ENCODE data around the gene AGFG2. TPM values are rescaled to one million over a fixed set of nuclear protein-coding genes. Genes with fewer than 3 reads are reported as not detected.
"Not testable (repeated sequence)": the region's sequence is repeated elsewhere in the genome, so short reads cannot be mapped to it uniquely, and the experiment has no call there.

AGFG2 gene
- total and polyA plus RNA-seq, 2 donors (not counting 1 experiment from before 2014, with no cell fraction given): 2.4 to 3.1 TPM

DNA sequence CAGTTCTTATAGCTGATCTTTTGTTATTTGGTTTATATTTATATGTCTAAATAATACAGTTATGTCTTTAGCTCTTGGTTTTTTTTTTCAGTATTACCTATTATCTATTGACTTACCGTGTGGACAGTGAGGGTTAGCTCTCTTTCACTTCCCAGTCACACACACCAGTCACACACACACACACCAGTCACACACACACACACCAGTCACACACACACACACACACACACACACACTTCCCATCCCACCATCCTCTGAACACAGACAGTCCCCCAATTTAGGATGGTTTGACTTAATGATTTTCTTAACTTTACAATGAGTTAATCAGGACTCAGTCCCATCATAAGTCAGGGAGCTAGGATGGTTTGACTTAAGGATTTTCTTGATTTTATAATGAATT, 18.9 kb upstream of the AGFG2 start:
- H3K4me2 ChIP-seq (ENCODE audit: extremely low read depth, insufficient read depth, low read length): no peak overlapping the region
- H3K4me1 ChIP-seq (ENCODE audit: control insufficient read depth, extremely low read depth, insufficient read depth, low read length): peaks cover 7% of the 10 kb centered on the region
- H3K27ac ChIP-seq (ENCODE audit: insufficient read depth, low read length): no peak overlapping the region
- H3K27me3 ChIP-seq (ENCODE audit: control insufficient read depth, insufficient read depth, low read length): peaks cover 5% of the 10 kb centered on the region
- no peak overlapping the region for H2AFZ ChIP-seq (ENCODE audit: low read length)
- H3K9me3 ChIP-seq (ENCODE audit: control insufficient read depth, insufficient read depth, low read depth, low read length): no peaks in the 10 kb centered on the region
- H4K20me1 ChIP-seq (ENCODE audit: control insufficient read depth, extremely low read depth, insufficient read depth, low read length): no peaks in the 10 kb centered on the region
- no peak for TF ChIP-seq EZH2 (IDR thresholded peaks at IDR 0.05; ENCODE audit: low read length, missing control alignments)
- TF ChIP-seq, protein P1, sequence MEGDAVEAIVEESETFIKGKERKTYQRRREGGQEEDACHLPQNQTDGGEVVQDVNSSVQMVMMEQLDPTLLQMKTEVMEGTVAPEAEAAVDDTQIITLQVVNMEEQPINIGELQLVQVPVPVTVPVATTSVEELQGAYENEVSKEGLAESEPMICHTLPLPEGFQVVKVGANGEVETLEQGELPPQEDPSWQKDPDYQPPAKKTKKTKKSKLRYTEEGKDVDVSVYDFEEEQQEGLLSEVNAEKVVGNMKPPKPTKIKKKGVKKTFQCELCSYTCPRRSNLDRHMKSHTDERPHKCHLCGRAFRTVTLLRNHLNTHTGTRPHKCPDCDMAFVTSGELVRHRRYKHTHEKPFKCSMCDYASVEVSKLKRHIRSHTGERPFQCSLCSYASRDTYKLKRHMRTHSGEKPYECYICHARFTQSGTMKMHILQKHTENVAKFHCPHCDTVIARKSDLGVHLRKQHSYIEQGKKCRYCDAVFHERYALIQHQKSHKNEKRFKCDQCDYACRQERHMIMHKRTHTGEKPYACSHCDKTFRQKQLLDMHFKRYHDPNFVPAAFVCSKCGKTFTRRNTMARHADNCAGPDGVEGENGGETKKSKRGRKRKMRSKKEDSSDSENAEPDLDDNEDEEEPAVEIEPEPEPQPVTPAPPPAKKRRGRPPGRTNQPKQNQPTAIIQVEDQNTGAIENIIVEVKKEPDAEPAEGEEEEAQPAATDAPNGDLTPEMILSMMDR (conservative IDR thresholded peaks at IDR 0.05 in 1 of 2, IDR thresholded peaks at IDR 0.05 in 1 of 2; ENCODE audit: low read depth in 1 of 2, low read length in 2 of 2): no peak
- no peak for DNase-seq (ENCODE audit: low read depth in 2 of 2)
- no peak overlapping the region for H3K9ac ChIP-seq (ENCODE audit: insufficient read depth, low read length)
- H3K36me3 ChIP-seq (ENCODE audit: control insufficient read depth, insufficient read depth, low read length): no peaks in the 10 kb centered on the region
- H3K4me3 ChIP-seq (replicated peaks in 1 of 4; ENCODE audit: control extremely low read depth in 1 of 4, insufficient read depth in 1 of 4, low read depth in 3 of 4, low read length in 4 of 4): no peak overlapping the region
- H3K79me2 ChIP-seq (ENCODE audit: control insufficient read depth, insufficient read depth, low read length): no peaks in the 10 kb centered on the region

DNA sequence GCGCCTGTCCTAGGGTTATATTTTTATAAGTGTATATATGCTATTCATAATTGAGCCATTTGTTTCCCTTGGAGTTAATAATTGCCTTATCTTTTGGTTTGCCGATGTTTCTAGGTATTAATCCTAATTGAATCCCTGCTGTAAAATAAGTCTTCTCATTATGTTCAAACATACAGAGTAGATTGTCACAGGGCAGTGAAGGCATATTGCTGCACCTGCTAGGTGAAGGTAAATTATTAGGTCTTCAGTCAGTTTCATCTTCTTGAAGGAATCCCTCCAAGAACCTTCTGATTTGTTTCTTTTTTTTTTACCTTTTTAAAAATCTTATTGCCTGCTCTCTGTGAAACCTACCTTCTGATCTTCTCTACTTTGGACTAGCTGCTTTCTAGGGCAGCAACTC, 17.9 kb upstream of the AGFG2 start:
- H3K79me2 ChIP-seq (ENCODE audit: control insufficient read depth, insufficient read depth, low read length): no peaks in the 10 kb centered on the region
- H3K4me1 ChIP-seq (ENCODE audit: control insufficient read depth, extremely low read depth, insufficient read depth, low read length): peaks cover 2% of the 10 kb centered on the region
- H2AFZ ChIP-seq (ENCODE audit: low read length): no peak overlapping the region
- no peak overlapping the region for H3K4me3 ChIP-seq (replicated peaks in 1 of 4; ENCODE audit: control extremely low read depth in 1 of 4, insufficient read depth in 1 of 4, low read depth in 3 of 4, low read length in 4 of 4)
- H3K4me2 ChIP-seq (ENCODE audit: extremely low read depth, insufficient read depth, low read length): no peak overlapping the region
- peaks cover 5% of the 10 kb centered on the region for H3K27me3 ChIP-seq (ENCODE audit: control insufficient read depth, insufficient read depth, low read length)
- no peak overlapping the region for H3K9ac ChIP-seq (ENCODE audit: insufficient read depth, low read length)
- H3K9me3 ChIP-seq (ENCODE audit: control insufficient read depth, insufficient read depth, low read depth, low read length): no peaks in the 10 kb centered on the region
- no peaks in the 10 kb centered on the region for H4K20me1 ChIP-seq (ENCODE audit: control insufficient read depth, extremely low read depth, insufficient read depth, low read length)
- no peak overlapping the region for H3K27ac ChIP-seq (ENCODE audit: insufficient read depth, low read length)
- no peak for DNase-seq (ENCODE audit: low read depth in 2 of 2)
- H3K36me3 ChIP-seq (ENCODE audit: control insufficient read depth, insufficient read depth, low read length): no peaks in the 10 kb centered on the region
- TF ChIP-seq, protein P1 (conservative IDR thresholded peaks at IDR 0.05 in 1 of 2, IDR thresholded peaks at IDR 0.05 in 1 of 2; ENCODE audit: low read depth in 1 of 2, low read length in 2 of 2): no peak
- no peak for TF ChIP-seq EZH2 (IDR thresholded peaks at IDR 0.05; ENCODE audit: low read length, missing control alignments)

DNA sequence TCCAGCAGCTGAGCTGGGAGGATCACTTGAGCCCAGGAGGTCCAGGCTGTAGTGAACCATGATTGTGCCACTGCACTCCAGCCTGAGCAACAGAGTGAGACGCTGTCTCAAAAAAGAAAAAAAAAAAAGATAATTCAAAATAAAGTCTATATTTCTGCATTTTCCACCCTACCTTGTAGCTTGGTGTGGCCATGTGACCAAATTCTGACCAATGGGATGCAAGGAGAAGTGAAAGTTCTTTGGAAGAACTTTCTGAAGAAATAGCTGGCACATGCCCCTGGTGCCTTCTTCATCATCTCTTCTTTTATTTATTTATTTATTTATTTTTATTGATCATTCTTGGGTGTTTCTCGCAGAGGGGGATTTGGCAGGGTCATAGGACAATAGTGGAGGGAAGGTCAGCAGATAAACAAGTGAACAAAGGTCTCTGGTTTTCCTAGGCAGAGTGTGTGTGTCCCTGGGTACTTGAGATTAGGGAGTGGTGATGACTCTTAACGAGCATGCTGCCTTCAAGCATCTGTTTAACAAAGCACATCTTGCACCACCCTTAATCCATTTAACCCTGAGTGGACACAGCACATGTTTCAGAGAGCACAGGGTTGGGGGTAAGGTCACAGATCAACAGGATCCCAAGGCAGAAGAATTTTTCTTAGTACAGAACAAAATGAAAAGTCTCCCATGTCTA, 17.0 kb upstream of the AGFG2 start:
- not testable (repeated sequence) for H3K9ac ChIP-seq (ENCODE audit: insufficient read depth, low read length); H3K9me3 ChIP-seq (ENCODE audit: control insufficient read depth, insufficient read depth, low read depth, low read length); DNase-seq (ENCODE audit: low read depth in 2 of 2); H3K79me2 ChIP-seq (ENCODE audit: control insufficient read depth, insufficient read depth, low read length); H3K36me3 ChIP-seq (ENCODE audit: control insufficient read depth, insufficient read depth, low read length); H3K27me3 ChIP-seq (ENCODE audit: control insufficient read depth, insufficient read depth, low read length); H3K4me3 ChIP-seq (replicated peaks in 1 of 4; ENCODE audit: control extremely low read depth in 1 of 4, insufficient read depth in 1 of 4, low read depth in 3 of 4, low read length in 4 of 4); H4K20me1 ChIP-seq (ENCODE audit: control insufficient read depth, extremely low read depth, insufficient read depth, low read length); H3K4me1 ChIP-seq (ENCODE audit: control insufficient read depth, extremely low read depth, insufficient read depth, low read length); H2AFZ ChIP-seq (ENCODE audit: low read length); H3K27ac ChIP-seq (ENCODE audit: insufficient read depth, low read length); H3K4me2 ChIP-seq (ENCODE audit: extremely low read depth, insufficient read depth, low read length)

DNA sequence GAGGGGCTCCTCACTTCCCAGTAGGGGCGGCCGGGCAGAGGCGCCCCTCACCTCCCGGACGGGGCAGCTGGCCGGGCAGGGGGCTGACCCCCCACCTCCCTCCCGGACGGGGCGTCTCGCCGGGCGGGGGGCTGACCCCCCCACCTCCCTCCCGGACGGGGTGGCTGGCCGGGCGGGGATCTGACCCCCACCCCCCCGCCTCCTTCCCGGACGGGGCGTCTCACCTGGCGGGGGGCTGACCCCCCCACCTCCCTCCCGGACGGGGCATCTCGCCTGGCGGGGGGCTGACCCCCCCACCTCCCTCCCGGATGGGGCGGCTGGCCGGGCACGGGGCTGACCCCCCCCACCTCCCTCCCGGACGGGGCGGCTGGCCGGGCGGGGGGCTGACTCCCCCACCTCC, 15.8 kb upstream of the AGFG2 start:
- not testable (repeated sequence) for H3K27ac ChIP-seq (ENCODE audit: insufficient read depth, low read length); H3K4me1 ChIP-seq (ENCODE audit: control insufficient read depth, extremely low read depth, insufficient read depth, low read length); H3K4me3 ChIP-seq (replicated peaks in 1 of 4; ENCODE audit: control extremely low read depth in 1 of 4, insufficient read depth in 1 of 4, low read depth in 3 of 4, low read length in 4 of 4); H3K4me2 ChIP-seq (ENCODE audit: extremely low read depth, insufficient read depth, low read length); H3K79me2 ChIP-seq (ENCODE audit: control insufficient read depth, insufficient read depth, low read length); H2AFZ ChIP-seq (ENCODE audit: low read length); H4K20me1 ChIP-seq (ENCODE audit: control insufficient read depth, extremely low read depth, insufficient read depth, low read length); H3K36me3 ChIP-seq (ENCODE audit: control insufficient read depth, insufficient read depth, low read length); DNase-seq (ENCODE audit: low read depth in 2 of 2); H3K9ac ChIP-seq (ENCODE audit: insufficient read depth, low read length); H3K9me3 ChIP-seq (ENCODE audit: control insufficient read depth, insufficient read depth, low read depth, low read length); H3K27me3 ChIP-seq (ENCODE audit: control insufficient read depth, insufficient read depth, low read length)

DNA sequence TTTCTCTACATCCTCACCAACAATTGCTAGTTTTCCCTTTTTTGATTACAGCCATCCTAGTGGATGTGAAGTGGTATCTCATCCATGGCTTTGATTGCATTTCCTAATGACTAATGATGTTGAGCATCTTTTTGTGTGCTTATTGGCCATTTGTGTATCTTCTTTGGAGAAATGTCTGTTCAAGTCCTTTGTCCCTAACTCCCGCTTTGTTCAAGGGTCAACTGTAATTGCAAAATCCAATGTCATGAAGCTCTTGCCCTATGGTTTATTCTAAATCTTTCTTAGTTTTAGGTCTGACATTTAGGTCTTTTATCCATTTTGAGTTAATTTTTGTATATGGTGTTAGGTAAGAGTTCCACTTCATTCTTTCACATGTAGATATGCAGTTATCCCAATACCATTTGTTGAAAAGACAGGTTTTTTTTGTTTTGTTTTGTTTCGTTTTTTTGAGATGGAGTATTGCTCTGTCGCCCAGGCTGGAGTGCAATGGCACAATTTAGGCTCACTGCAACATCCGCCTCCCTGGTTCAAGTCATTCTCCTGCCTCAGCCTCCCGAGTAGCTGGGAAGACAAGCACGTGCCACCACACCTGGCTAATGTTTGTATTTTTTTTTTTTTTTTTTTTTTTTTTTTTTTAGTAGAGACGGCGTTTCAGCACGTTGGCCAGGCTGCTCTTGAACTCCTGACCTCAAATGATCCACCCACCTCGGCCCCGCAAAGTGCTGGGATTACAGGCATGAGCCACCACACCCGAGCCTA, 10.7 kb upstream of the AGFG2 start:
- H3K4me2 ChIP-seq (ENCODE audit: extremely low read depth, insufficient read depth, low read length); H4K20me1 ChIP-seq (ENCODE audit: control insufficient read depth, extremely low read depth, insufficient read depth, low read length): not testable (repeated sequence)

More for the DNA sequence above, 10.7 kb upstream of the AGFG2 start:
- not testable (repeated sequence) for DNase-seq (ENCODE audit: low read depth in 2 of 2); H3K4me1 ChIP-seq (ENCODE audit: control insufficient read depth, extremely low read depth, insufficient read depth, low read length); H2AFZ ChIP-seq (ENCODE audit: low read length); H3K36me3 ChIP-seq (ENCODE audit: control insufficient read depth, insufficient read depth, low read length); H3K79me2 ChIP-seq (ENCODE audit: control insufficient read depth, insufficient read depth, low read length); H3K4me3 ChIP-seq (replicated peaks in 1 of 4; ENCODE audit: control extremely low read depth in 1 of 4, insufficient read depth in 1 of 4, low read depth in 3 of 4, low read length in 4 of 4); H3K27me3 ChIP-seq (ENCODE audit: control insufficient read depth, insufficient read depth, low read length); H3K27ac ChIP-seq (ENCODE audit: insufficient read depth, low read length); H3K9ac ChIP-seq (ENCODE audit: insufficient read depth, low read length); H3K9me3 ChIP-seq (ENCODE audit: control insufficient read depth, insufficient read depth, low read depth, low read length)
